Measurements from ENCODE around the gene UHMK1. TPM values are rescaled to one million over a fixed set of nuclear protein-coding genes. Genes with fewer than 3 reads are reported as not detected.

The UHMK1 gene
- total and polyA plus RNA-seq, 2 donors (not counting 1 experiment from before 2014, with no cell fraction given): 39.1 to 79.1 TPM

GRCh38 chr1:162502077-162502476 is 4.5 kb downstream of the UHMK1 start:
- TF ChIP-seq, protein P1, sequence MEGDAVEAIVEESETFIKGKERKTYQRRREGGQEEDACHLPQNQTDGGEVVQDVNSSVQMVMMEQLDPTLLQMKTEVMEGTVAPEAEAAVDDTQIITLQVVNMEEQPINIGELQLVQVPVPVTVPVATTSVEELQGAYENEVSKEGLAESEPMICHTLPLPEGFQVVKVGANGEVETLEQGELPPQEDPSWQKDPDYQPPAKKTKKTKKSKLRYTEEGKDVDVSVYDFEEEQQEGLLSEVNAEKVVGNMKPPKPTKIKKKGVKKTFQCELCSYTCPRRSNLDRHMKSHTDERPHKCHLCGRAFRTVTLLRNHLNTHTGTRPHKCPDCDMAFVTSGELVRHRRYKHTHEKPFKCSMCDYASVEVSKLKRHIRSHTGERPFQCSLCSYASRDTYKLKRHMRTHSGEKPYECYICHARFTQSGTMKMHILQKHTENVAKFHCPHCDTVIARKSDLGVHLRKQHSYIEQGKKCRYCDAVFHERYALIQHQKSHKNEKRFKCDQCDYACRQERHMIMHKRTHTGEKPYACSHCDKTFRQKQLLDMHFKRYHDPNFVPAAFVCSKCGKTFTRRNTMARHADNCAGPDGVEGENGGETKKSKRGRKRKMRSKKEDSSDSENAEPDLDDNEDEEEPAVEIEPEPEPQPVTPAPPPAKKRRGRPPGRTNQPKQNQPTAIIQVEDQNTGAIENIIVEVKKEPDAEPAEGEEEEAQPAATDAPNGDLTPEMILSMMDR (conservative IDR thresholded peaks at IDR 0.05 in 1 of 2, IDR thresholded peaks at IDR 0.05 in 1 of 2; ENCODE audit: low read depth in 1 of 2, low read length in 2 of 2): no peak
- no peak for TF ChIP-seq EZH2 (IDR thresholded peaks at IDR 0.05; ENCODE audit: low read length, missing control alignments)
- H3K4me2 ChIP-seq (ENCODE audit: extremely low read depth, insufficient read depth, low read length): peak overlapping the region; percentile 48
- H3K27ac ChIP-seq (ENCODE audit: insufficient read depth, low read length): peak overlapping the region; percentile 48
- H3K9me3 ChIP-seq (ENCODE audit: control insufficient read depth, insufficient read depth, low read depth, low read length): no peaks in the 10 kb centered on the region
- no peaks in the 10 kb centered on the region for H4K20me1 ChIP-seq (ENCODE audit: control insufficient read depth, extremely low read depth, insufficient read depth, low read length)
- no peak for DNase-seq (ENCODE audit: low read depth in 2 of 2)
- no peaks in the 10 kb centered on the region for H3K27me3 ChIP-seq (ENCODE audit: control insufficient read depth, insufficient read depth, low read length)
- H2AFZ ChIP-seq (ENCODE audit: low read length): no peak overlapping the region
- H3K4me3 ChIP-seq (replicated peaks in 1 of 4; ENCODE audit: control extremely low read depth in 1 of 4, insufficient read depth in 1 of 4, low read depth in 3 of 4, low read length in 4 of 4): no peak overlapping the region
- peaks cover 4% of the 10 kb centered on the region for H3K4me1 ChIP-seq (ENCODE audit: control insufficient read depth, extremely low read depth, insufficient read depth, low read length)
- peaks cover 44% of the 10 kb centered on the region for H3K79me2 ChIP-seq (ENCODE audit: control insufficient read depth, insufficient read depth, low read length)
- H3K9ac ChIP-seq (ENCODE audit: insufficient read depth, low read length): no peak overlapping the region
- peaks cover 8% of the 10 kb centered on the region for H3K36me3 ChIP-seq (ENCODE audit: control insufficient read depth, insufficient read depth, low read length)

- Histone ChIP-seq H3K27me3 (ENCODE audit: control insufficient read depth, insufficient read depth, low read length) (no peaks in the 10 kb centered on the region), H3K4me2 (ENCODE audit: extremely low read depth, insufficient read depth, low read length) (peak overlapping the region; percentile 48), H3K36me3 (ENCODE audit: control insufficient read depth, insufficient read depth, low read length) (peaks cover 8% of the 10 kb centered on the region), H3K79me2 (ENCODE audit: control insufficient read depth, insufficient read depth, low read length) (peaks cover 37% of the 10 kb centered on the region), H4K20me1 (ENCODE audit: control insufficient read depth, extremely low read depth, insufficient read depth, low read length) (no peaks in the 10 kb centered on the region), H3K27ac (ENCODE audit: insufficient read depth, low read length) (peak overlapping the region; percentile 60), H3K4me1 (ENCODE audit: control insufficient read depth, extremely low read depth, insufficient read depth, low read length) (peaks cover 4% of the 10 kb centered on the region), H3K4me3 (replicated peaks in 1 of 4; ENCODE audit: control extremely low read depth in 1 of 4, insufficient read depth in 1 of 4, low read depth in 3 of 4, low read length in 4 of 4) (peak overlapping the region in 1 of 4 experiments; percentile 3), H3K9ac (ENCODE audit: insufficient read depth, low read length) (no peak overlapping the region), H3K9me3 (ENCODE audit: control insufficient read depth, insufficient read depth, low read depth, low read length) (no peaks in the 10 kb centered on the region), H2AFZ (ENCODE audit: low read length) (no peak overlapping the region)
- peak; percentile 40 to 73 for DNase-seq (ENCODE audit: low read depth in 2 of 2)
- TF ChIP-seq, protein P1 (conservative IDR thresholded peaks at IDR 0.05 in 1 of 2, IDR thresholded peaks at IDR 0.05 in 1 of 2; ENCODE audit: low read depth in 1 of 2, low read length in 2 of 2): no peak
- no peak for TF ChIP-seq EZH2 (IDR thresholded peaks at IDR 0.05; ENCODE audit: low read length, missing control alignments)
These were observed 5.3 kb downstream of the UHMK1 start for GRCh38 chr1:162502928-162503327.

DNA sequence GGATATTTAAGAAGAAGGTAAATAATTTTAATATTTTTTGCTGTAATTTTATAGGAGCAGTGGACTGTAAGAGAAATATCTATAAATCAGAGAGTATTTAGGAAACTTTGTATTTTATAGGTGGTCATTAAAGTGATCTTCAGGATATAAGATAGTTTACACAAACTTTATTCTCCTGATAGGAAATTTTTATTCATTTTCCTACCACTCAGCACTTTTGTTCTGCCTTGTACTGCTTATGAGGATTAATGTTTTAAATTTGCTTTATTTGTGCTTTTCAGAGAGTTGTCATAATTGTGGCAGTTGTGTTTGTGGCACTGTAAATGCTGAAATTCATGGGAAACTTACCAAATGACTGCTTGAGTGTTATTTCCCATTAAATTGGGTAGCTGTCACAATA is 29.7 kb downstream of the UHMK1 start:
- Histone ChIP-seq H3K27me3 (ENCODE audit: control insufficient read depth, insufficient read depth, low read length) (no peaks in the 10 kb centered on the region), H3K9ac (ENCODE audit: insufficient read depth, low read length) (no peak overlapping the region), H3K4me3 (replicated peaks in 1 of 4; ENCODE audit: control extremely low read depth in 1 of 4, insufficient read depth in 1 of 4, low read depth in 3 of 4, low read length in 4 of 4) (no peak overlapping the region), H3K36me3 (ENCODE audit: control insufficient read depth, insufficient read depth, low read length) (peaks cover 2% of the 10 kb centered on the region), H4K20me1 (ENCODE audit: control insufficient read depth, extremely low read depth, insufficient read depth, low read length) (no peaks in the 10 kb centered on the region), H3K79me2 (ENCODE audit: control insufficient read depth, insufficient read depth, low read length) (no peaks in the 10 kb centered on the region), H3K9me3 (ENCODE audit: control insufficient read depth, insufficient read depth, low read depth, low read length) (no peaks in the 10 kb centered on the region), H3K4me1 (ENCODE audit: control insufficient read depth, extremely low read depth, insufficient read depth, low read length) (no peaks in the 10 kb centered on the region), H3K4me2 (ENCODE audit: extremely low read depth, insufficient read depth, low read length) (no peak overlapping the region), H3K27ac (ENCODE audit: insufficient read depth, low read length) (no peak overlapping the region), H2AFZ (ENCODE audit: low read length) (no peak overlapping the region)
- TF ChIP-seq EZH2 (IDR thresholded peaks at IDR 0.05; ENCODE audit: low read length, missing control alignments): no peak
- TF ChIP-seq, protein P1 (conservative IDR thresholded peaks at IDR 0.05 in 1 of 2, IDR thresholded peaks at IDR 0.05 in 1 of 2; ENCODE audit: low read depth in 1 of 2, low read length in 2 of 2): no peak
- no peak for DNase-seq (ENCODE audit: low read depth in 2 of 2)

All from fibroblast of lung (primary cell).